ENCODE data around the gene SLC9B2.

Gene SLC9B2

GRCh38 chr4:103076747-103077347 is at the start of gene SLC9B2:
Gene SLC9B2, minus strand, starts transcription at chr4:103076761. Its CDS starts 9,211 bp downstream, at chr4:103067550.
- DNase-seq (ENCODE audit: insufficient read length, low spot score) (peak; percentile 22), FAIRE-seq (peak; percentile 69)

- no peak for FAIRE-seq
Observed at GRCh38 chr4:103126126-103126525, 49.6 kb upstream of the SLC9B2 start.

GRCh38 chr4:103123114-103123513 is 46.6 kb upstream of the SLC9B2 start:
- FAIRE-seq (no peak), DNase-seq (ENCODE audit: insufficient read length, low spot score) (no peak)

More at GRCh38 chr4:103126126-103126525, 49.6 kb upstream of the SLC9B2 start:
- DNase-seq (ENCODE audit: insufficient read length, low spot score) = no peak

- DNase-seq (ENCODE audit: insufficient read length, low spot score) = no peak
- no peak for FAIRE-seq
Observed at GRCh38 chr4:103118166-103118565, 41.6 kb upstream of the SLC9B2 start.

GRCh38 chr4:103111598-103111997 is 35.0 kb upstream of the SLC9B2 start:
- FAIRE-seq = no peak
- DNase-seq (ENCODE audit: insufficient read length, low spot score) = no peak

GRCh38 chr4:103108542-103108941 is 32.0 kb upstream of the SLC9B2 start:
- DNase-seq (ENCODE audit: insufficient read length, low spot score) (no peak), FAIRE-seq (no peak)

GRCh38 chr4:103105558-103106356 is 29.2 kb upstream of the SLC9B2 start:
- no peak for DNase-seq (ENCODE audit: insufficient read length, low spot score)
- no peak for FAIRE-seq

GRCh38 chr4:103104886-103105285 is 28.3 kb upstream of the SLC9B2 start:
- DNase-seq (ENCODE audit: insufficient read length, low spot score) (no peak), FAIRE-seq (no peak)

GRCh38 chr4:103100691-103101090 is 24.1 kb upstream of the SLC9B2 start:
- no peak for FAIRE-seq
- DNase-seq (ENCODE audit: insufficient read length, low spot score) = no peak

GRCh38 chr4:103099691-103100392 is 23.3 kb upstream of the SLC9B2 start, which contains the start of gene BDH2:
Gene BDH2, minus strand, starts transcription at chr4:103099834. Its CDS starts 3,580 bp downstream, at chr4:103096254.
- peak; percentile 63 for DNase-seq (ENCODE audit: insufficient read length, low spot score)
- peak; percentile 98 for FAIRE-seq

- FAIRE-seq (peak; percentile 40), DNase-seq (ENCODE audit: insufficient read length, low spot score) (no peak)
Observed at GRCh38 chr4:103098756-103099440, 22.3 kb upstream of the SLC9B2 start.

GRCh38 chr4:103098341-103098740 is 21.8 kb upstream of the SLC9B2 start:
- FAIRE-seq = no peak
- no peak for DNase-seq (ENCODE audit: insufficient read length, low spot score)

- FAIRE-seq (no peak), DNase-seq (ENCODE audit: insufficient read length, low spot score) (no peak)
Observed at GRCh38 chr4:103097112-103097511, 20.6 kb upstream of the SLC9B2 start.

GRCh38 chr4:103095080-103095479 is 18.5 kb upstream of the SLC9B2 start:
- DNase-seq (ENCODE audit: insufficient read length, low spot score) (no peak), FAIRE-seq (no peak)

- DNase-seq (ENCODE audit: insufficient read length, low spot score) (no peak), FAIRE-seq (peak; percentile 88)
Observed at GRCh38 chr4:103092245-103092644, 15.7 kb upstream of the SLC9B2 start.

- FAIRE-seq (peak; percentile 95), DNase-seq (ENCODE audit: insufficient read length, low spot score) (no peak)
Observed at GRCh38 chr4:103091601-103092223, 15.2 kb upstream of the SLC9B2 start.

- DNase-seq (ENCODE audit: insufficient read length, low spot score) = no peak
- FAIRE-seq = no peak
Observed at GRCh38 chr4:103089481-103089880, 12.9 kb upstream of the SLC9B2 start.

- DNase-seq (ENCODE audit: insufficient read length, low spot score) (no peak), FAIRE-seq (no peak)
Observed at GRCh38 chr4:103086551-103086950, 10.0 kb upstream of the SLC9B2 start.

GRCh38 chr4:103085555-103086196 is 9.1 kb upstream of the SLC9B2 start:
- FAIRE-seq (no peak), DNase-seq (ENCODE audit: insufficient read length, low spot score) (no peak)

- FAIRE-seq = no peak
Observed at GRCh38 chr4:103079621-103080020, 3.1 kb upstream of the SLC9B2 start.

More at GRCh38 chr4:103079621-103080020, 3.1 kb upstream of the SLC9B2 start:
- no peak for DNase-seq (ENCODE audit: insufficient read length, low spot score)

Measured in GM19239 (cell line).